ENCODE measurements around the gene ABCC10. TPM values are rescaled to one million over a fixed set of nuclear protein-coding genes. Genes with fewer than 3 reads are reported as not detected.
"Not testable (repeated sequence)": the region's sequence is repeated elsewhere in the genome, so short reads cannot be mapped to it uniquely, and the experiment has no call there.

The ABCC10 gene
- total RNA-seq, 3 donors from 2014 or later, result 25.3 to 43.3 (median 37.4) TPM

DNA sequence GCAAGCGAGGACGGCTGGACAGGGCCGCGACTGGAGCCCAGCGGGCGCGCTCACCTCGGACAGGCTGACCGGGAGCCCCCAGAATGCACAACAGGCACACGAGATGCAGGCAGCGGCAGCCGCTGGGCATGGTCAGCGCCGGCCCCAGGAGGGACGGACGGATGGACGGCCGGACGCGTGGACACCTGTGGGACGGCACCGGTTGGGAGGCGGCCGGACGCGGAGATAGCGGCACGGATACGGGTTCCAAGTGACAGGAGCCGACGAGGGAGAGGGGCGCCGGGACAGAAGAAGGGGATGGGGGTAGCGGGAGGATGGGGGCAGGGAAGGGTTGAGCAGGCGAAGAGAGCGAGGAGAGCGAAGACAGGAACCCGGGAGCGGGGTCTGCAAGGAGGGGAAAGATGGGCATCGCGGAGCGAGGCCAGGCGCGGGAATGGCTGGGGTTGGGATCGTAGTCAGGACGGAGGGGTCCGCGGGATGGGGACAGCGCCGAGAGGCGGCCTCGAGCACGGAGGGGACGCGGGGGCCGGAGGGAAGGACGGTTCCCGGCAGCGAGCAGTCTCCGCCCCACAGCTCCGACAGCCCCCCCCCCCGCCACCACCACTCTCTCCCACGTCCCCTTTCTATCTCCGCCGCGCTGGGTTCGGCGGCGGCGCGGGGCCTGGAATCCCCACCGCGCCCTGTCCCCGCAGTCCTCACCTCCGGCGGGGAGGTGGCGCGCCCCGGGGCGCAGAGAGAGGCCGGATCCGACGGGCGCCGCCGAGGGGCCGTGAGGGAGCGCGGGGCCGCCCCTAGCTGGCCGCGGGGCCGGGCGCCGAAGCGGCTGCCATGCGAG lies 27.6 kb downstream of the ABCC10 start:
- Histone ChIP-seq H3K36me3 (ENCODE audit: low read depth) (no peaks in the 10 kb centered on the region), H3K9me3 (no peaks in the 10 kb centered on the region), H3K4me3 (no peak overlapping the region), H3K4me1 (ENCODE audit: low read depth) (peaks cover 8% of the 10 kb centered on the region)
- ATAC-seq (peak; percentile 54), DNase-seq (peak; percentile 83 to 91 (median 88))
- TF ChIP-seq, protein P1, sequence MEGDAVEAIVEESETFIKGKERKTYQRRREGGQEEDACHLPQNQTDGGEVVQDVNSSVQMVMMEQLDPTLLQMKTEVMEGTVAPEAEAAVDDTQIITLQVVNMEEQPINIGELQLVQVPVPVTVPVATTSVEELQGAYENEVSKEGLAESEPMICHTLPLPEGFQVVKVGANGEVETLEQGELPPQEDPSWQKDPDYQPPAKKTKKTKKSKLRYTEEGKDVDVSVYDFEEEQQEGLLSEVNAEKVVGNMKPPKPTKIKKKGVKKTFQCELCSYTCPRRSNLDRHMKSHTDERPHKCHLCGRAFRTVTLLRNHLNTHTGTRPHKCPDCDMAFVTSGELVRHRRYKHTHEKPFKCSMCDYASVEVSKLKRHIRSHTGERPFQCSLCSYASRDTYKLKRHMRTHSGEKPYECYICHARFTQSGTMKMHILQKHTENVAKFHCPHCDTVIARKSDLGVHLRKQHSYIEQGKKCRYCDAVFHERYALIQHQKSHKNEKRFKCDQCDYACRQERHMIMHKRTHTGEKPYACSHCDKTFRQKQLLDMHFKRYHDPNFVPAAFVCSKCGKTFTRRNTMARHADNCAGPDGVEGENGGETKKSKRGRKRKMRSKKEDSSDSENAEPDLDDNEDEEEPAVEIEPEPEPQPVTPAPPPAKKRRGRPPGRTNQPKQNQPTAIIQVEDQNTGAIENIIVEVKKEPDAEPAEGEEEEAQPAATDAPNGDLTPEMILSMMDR (IDR thresholded peaks at IDR 0.05), result no peak
- intact Hi-C loops (cut with DNase I, micrococcal nuclease), result loop anchor here (5.0 to 10.0 kb wide), 2 partner anchors 50 to 52 kb away; no protein-coding TSS in a partner anchor

DNA sequence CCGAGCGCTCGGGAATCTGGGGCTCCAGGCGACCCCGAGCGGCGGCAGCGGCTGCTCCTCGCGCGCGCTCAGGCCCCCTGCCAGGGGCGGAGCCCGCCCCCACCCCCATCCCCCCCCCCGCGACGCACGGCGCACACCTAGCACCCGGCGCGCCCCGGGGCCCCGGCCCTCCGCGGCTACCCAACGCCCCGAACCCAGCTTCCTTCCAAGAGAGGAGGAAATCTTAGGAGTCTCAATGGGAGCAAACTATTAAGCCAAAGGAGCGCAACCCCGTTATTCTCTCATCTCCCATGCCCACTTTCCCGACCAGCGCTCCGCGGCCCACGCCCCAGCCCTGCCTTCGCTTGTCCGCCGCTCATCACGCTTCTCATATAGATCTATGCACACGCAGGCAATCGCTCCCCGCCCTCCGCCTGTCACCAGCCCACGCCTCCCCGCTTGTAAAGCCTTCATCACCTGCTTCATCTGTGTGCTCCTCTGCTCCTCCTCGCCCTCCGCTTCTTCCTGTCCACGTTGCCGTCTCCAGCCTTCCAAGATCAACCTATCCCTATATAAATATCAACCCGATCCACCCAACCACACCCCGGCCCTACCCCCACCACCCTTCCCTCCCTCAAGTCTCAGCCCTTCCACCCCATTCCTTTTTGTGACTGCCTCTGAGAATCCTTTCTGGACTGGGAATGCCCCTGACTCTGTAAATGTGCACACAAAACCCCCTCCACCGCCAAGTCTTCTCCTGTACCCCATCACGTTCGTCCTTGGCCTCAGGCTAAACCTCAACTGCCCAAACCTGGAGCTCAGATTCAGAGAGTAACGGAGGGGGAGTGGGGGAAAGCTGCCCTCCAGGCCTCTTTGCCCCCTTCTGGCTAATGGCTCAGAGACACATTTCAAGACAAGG lies 28.4 kb downstream of the ABCC10 start, which contains the start of gene DLK2:
Gene DLK2, minus strand, starts transcription at position 18 of the 898 bp plus-strand sequence. CDS start 723 bp downstream, outside the sequence.
- no peaks in the 10 kb centered on the region for H3K9me3 ChIP-seq
- no peak within 1 kb of the TSS for H3K4me3 ChIP-seq
- DNase-seq, result peak in 2 of 3 donors; percentile 40 to 49
- H3K36me3 ChIP-seq (ENCODE audit: low read depth), result no peaks in the 10 kb centered on the region
- intact Hi-C loops (cut with DNase I, micrococcal nuclease), result loop anchor here in 1 of 2 donors (10.0 kb wide), 1 partner anchor 49 kb away; no protein-coding TSS in a partner anchor
- peak; percentile 48 for ATAC-seq
- peaks cover 8% of the 10 kb centered on the region for H3K4me1 ChIP-seq (ENCODE audit: low read depth)
- TF ChIP-seq, protein P1 (IDR thresholded peaks at IDR 0.05), result no peak

DNA sequence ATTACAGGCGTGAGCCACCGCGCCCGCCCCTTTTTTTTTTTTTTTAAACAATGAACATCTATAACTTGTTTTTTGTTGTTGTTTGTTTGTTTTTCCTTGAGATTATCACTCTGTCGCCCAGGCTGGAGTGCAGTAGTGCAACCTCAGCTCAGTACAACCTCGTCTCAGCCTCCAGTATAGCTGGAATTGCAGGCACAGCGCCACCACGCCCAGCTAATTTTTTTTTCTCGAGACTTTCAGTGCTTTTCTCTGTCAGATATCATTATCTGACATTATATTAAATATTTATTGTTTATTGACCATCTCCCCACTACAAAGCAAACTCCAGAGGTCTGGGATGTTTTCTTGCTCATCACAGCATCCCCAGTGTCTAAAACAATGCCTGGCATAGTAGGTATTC lies 30.3 kb downstream of the ABCC10 start:
- H3K4me1 ChIP-seq (ENCODE audit: low read depth), result peaks cover 8% of the 10 kb centered on the region
- ATAC-seq (no peak), DNase-seq (no peak)
- no peaks in the 10 kb centered on the region for H3K9me3 ChIP-seq
- no peak overlapping the region for H3K4me3 ChIP-seq
- no peaks in the 10 kb centered on the region for H3K36me3 ChIP-seq (ENCODE audit: low read depth)
- intact Hi-C loops (cut with DNase I, micrococcal nuclease), result loop anchor here in 1 of 2 donors (10.0 kb wide), 1 partner anchor 47 kb away; no protein-coding TSS in a partner anchor
- TF ChIP-seq, protein P1 (IDR thresholded peaks at IDR 0.05), result no peak

DNA sequence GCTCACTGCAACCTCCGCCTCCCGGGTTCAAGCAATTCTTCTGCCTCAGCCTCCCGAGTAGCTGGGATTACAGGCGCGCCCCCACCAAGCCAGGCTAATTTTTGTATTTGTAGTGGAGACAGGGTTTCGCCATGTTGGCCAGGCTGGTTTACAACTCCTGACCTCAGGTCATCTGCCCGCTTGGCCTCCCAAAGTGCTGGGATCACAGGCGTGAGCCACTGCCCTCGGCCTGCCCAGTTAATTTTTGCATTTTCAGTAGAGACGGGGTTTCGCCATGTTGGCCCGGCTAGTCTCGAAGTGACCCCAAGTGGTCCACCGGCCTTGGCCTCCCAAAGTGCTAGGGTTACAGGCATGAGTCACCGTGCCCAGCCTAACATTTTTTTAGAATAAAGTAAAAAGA lies 30.8 kb downstream of the ABCC10 start:
- H3K4me1 ChIP-seq (ENCODE audit: low read depth); H3K4me3 ChIP-seq; ATAC-seq; H3K9me3 ChIP-seq; DNase-seq; H3K36me3 ChIP-seq (ENCODE audit: low read depth): not testable (repeated sequence)
- intact Hi-C loops (cut with DNase I, micrococcal nuclease), result loop anchor here in 1 of 2 donors (10.0 kb wide), 1 partner anchor 47 kb away; no protein-coding TSS in a partner anchor

DNA sequence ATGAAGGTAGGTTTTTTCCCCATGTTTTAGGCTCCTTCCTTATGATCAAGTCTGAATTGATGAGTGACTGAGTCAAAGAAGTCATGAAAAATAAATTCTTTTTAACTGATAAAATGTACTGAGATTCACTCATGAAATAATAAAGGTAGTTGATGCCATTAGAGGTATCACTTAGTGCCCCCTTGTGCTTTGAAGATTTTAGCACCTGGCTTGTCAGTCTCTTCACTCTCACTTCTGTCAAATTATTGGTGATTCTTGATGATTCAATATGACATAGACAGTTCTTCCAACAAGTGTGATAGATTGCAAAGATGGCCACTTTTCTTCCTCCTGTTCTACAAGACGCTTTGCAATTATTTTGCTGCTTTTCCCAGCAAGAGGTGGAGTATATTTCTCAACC lies 32.2 kb downstream of the ABCC10 start:
- H3K4me3 ChIP-seq, result no peak overlapping the region
- no peak for ATAC-seq
- no peaks in the 10 kb centered on the region for H3K9me3 ChIP-seq
- intact Hi-C loops (cut with DNase I, micrococcal nuclease), result loop anchor here in 1 of 2 donors (10.0 kb wide), 1 partner anchor 45 kb away; no protein-coding TSS in a partner anchor
- no peaks in the 10 kb centered on the region for H3K36me3 ChIP-seq (ENCODE audit: low read depth)
- no peak for DNase-seq
- peaks cover 6% of the 10 kb centered on the region for H3K4me1 ChIP-seq (ENCODE audit: low read depth)
- TF ChIP-seq, protein P1 (IDR thresholded peaks at IDR 0.05), result no peak

All from mucosa of descending colon (tissue), 3 donors.